Measurements from ENCODE around the gene TTLL1. TPM values are rescaled to one million over a fixed set of nuclear protein-coding genes. Genes with fewer than 3 reads are reported as not detected.

The TTLL1 gene
- total RNA-seq, 4 donors from 2014 or later, result 4.4 to 11.4 (median 5.8) TPM

- Histone ChIP-seq H3K27ac (no peak overlapping the region), H3K36me3 (no peaks in the 10 kb centered on the region), H3K4me1 (no peaks in the 10 kb centered on the region), H3K27me3 (no peaks in the 10 kb centered on the region), H3K4me3 (replicated peaks in 1 of 3) (no peak overlapping the region), H3K9me3 (no peaks in the 10 kb centered on the region)
- no peak for DNase-seq
- intact Hi-C loops (cut with DNase I), result no loop called here
- WGBS, 2 donors, result 87 to 90% methylated on average over 7 of the region's 7 CpGs
- TF ChIP-seq POLR2A (IDR thresholded peaks at IDR 0.05), result no peak
- TF ChIP-seq, protein P1, sequence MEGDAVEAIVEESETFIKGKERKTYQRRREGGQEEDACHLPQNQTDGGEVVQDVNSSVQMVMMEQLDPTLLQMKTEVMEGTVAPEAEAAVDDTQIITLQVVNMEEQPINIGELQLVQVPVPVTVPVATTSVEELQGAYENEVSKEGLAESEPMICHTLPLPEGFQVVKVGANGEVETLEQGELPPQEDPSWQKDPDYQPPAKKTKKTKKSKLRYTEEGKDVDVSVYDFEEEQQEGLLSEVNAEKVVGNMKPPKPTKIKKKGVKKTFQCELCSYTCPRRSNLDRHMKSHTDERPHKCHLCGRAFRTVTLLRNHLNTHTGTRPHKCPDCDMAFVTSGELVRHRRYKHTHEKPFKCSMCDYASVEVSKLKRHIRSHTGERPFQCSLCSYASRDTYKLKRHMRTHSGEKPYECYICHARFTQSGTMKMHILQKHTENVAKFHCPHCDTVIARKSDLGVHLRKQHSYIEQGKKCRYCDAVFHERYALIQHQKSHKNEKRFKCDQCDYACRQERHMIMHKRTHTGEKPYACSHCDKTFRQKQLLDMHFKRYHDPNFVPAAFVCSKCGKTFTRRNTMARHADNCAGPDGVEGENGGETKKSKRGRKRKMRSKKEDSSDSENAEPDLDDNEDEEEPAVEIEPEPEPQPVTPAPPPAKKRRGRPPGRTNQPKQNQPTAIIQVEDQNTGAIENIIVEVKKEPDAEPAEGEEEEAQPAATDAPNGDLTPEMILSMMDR (IDR thresholded peaks at IDR 0.05), result no peak
Measured at GRCh38 chr22:43066134-43066533, 23.1 kb downstream of the TTLL1 start.

GRCh38 chr22:43060183-43060582 lies 29.0 kb downstream of the TTLL1 start:
- H3K4me3 ChIP-seq (replicated peaks in 1 of 3), result no peak overlapping the region
- H3K27ac ChIP-seq, result no peak overlapping the region
- no peaks in the 10 kb centered on the region for H3K36me3 ChIP-seq
- peak; percentile 26 to 42 for DNase-seq
- 49 to 76% methylated on average over 3 to 5 of the region's 5 CpGs for WGBS, 2 donors
- H3K9me3 ChIP-seq, result no peaks in the 10 kb centered on the region
- TF ChIP-seq POLR2A (IDR thresholded peaks at IDR 0.05), result no peak
- TF ChIP-seq, protein P1 (IDR thresholded peaks at IDR 0.05), result peak in 4 of 6 experiments; percentile 44 to 58 (median 51)
- H3K4me1 ChIP-seq, result no peaks in the 10 kb centered on the region
- intact Hi-C loops (cut with DNase I), result no loop called here
- H3K27me3 ChIP-seq, result no peaks in the 10 kb centered on the region

- Histone ChIP-seq H3K4me3 (replicated peaks in 1 of 3) (no peak overlapping the region), H3K27ac (no peak overlapping the region), H3K27me3 (no peaks in the 10 kb centered on the region), H3K36me3 (no peaks in the 10 kb centered on the region), H3K9me3 (no peaks in the 10 kb centered on the region), H3K4me1 (no peaks in the 10 kb centered on the region)
- TF ChIP-seq POLR2A (IDR thresholded peaks at IDR 0.05), result no peak
- 86 to 92% methylated on average over 7 of the region's 7 CpGs for WGBS, 2 donors
- no peak for DNase-seq
- intact Hi-C loops (cut with DNase I), result no loop called here
Measured at GRCh38 chr22:43057641-43058040, 31.6 kb downstream of the TTLL1 start.

- Histone ChIP-seq H3K27ac (no peak overlapping the region), H3K27me3 (no peaks in the 10 kb centered on the region), H3K4me3 (replicated peaks in 1 of 3) (no peak overlapping the region), H3K9me3 (no peaks in the 10 kb centered on the region), H3K36me3 (no peaks in the 10 kb centered on the region), H3K4me1 (no peaks in the 10 kb centered on the region)
- WGBS, 2 donors, result 92% methylated on average over 6 to 7 of the region's 7 CpGs
- TF ChIP-seq POLR2A (IDR thresholded peaks at IDR 0.05), result no peak
- TF ChIP-seq, protein P1 (IDR thresholded peaks at IDR 0.05), result no peak
- no peak for DNase-seq
- intact Hi-C loops (cut with DNase I), result no loop called here
Measured at GRCh38 chr22:43053176-43053575, 36.0 kb downstream of the TTLL1 start.

DNA sequence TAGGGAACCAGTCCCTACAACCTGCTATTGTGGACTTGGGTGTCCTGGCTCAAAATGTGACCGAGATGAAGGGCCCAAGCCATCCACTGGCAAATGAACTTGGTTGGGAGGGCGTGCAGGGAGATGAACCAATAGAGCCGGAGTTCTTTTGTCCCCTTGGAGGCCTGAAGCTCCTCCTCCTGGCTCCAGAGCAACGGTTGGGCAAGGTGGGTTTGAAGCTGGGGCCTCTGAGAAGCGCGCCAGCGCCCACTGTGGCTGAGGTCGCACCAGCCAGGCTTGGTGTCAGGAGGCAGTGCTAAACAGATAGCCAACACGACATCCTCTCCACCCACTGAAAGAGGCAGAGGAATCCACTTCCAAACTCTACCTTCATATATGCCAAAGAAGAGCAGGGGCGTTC lies 38.2 kb downstream of the TTLL1 start:
- H3K9me3 ChIP-seq, result no peaks in the 10 kb centered on the region
- 85% methylated on average over 9 to 10 of the region's 10 CpGs for WGBS, 2 donors
- H3K4me3 ChIP-seq (replicated peaks in 1 of 3), result no peak overlapping the region
- H3K36me3 ChIP-seq, result no peaks in the 10 kb centered on the region
- no peaks in the 10 kb centered on the region for H3K27me3 ChIP-seq
- no peaks in the 10 kb centered on the region for H3K4me1 ChIP-seq
- H3K27ac ChIP-seq, result no peak overlapping the region
- TF ChIP-seq, protein P1 (IDR thresholded peaks at IDR 0.05), result no peak
- no peak for TF ChIP-seq POLR2A (IDR thresholded peaks at IDR 0.05)
- intact Hi-C loops (cut with DNase I), result no loop called here
- no peak for DNase-seq

DNA sequence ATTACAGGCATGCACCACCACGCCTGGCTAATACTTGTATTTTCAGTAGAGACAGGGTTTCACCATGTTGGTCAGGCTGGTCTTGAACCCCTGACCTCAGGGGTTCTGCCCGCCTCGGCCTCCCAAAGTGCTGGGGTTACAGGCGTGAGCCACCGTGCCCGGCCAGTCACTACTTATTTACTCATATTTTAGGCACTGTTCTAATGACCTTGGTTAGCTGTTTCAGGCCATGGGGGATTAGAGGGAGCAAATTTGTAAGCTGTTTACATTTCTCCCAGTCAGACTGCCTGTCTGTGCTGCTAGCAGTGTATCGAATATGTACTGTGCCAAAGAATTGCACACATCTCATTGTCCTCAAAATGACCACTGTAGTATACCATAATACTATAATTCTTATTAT lies 41.6 kb downstream of the TTLL1 start:
- no peak overlapping the region for H3K27ac ChIP-seq
- no peaks in the 10 kb centered on the region for H3K36me3 ChIP-seq
- no peak for TF ChIP-seq POLR2A (IDR thresholded peaks at IDR 0.05)
- TF ChIP-seq, protein P1 (IDR thresholded peaks at IDR 0.05), result no peak
- DNase-seq, result no peak
- H3K27me3 ChIP-seq, result no peaks in the 10 kb centered on the region
- WGBS, 2 donors, result 95 to 96% methylated on average over 7 of the region's 7 CpGs
- H3K4me3 ChIP-seq (replicated peaks in 1 of 3), result no peak overlapping the region
- intact Hi-C loops (cut with DNase I), result loop anchor here (10.0 kb wide), 1 partner anchor 383 kb away; no protein-coding TSS in a partner anchor
- no peaks in the 10 kb centered on the region for H3K4me1 ChIP-seq
- H3K9me3 ChIP-seq, result no peaks in the 10 kb centered on the region

Data from thyroid gland (tissue), 4 donors.